Right forelimb (tissue), 1 donor: Measurements from ENCODE around the gene PPRC1.
"Not testable (repeated sequence)": the region's sequence is repeated elsewhere in the genome, so short reads cannot be mapped to it uniquely, and the experiment has no call there.

Experiments
- DNase-seq: peaks from one replicate; pipeline ENCODE4 v3.0.0-alpha.2; 2018

The PPRC1 gene

GRCh38 chr10:102150970-102151773, 18.3 kb downstream of the PPRC1 start:
- no peak for DNase-seq

DNA sequence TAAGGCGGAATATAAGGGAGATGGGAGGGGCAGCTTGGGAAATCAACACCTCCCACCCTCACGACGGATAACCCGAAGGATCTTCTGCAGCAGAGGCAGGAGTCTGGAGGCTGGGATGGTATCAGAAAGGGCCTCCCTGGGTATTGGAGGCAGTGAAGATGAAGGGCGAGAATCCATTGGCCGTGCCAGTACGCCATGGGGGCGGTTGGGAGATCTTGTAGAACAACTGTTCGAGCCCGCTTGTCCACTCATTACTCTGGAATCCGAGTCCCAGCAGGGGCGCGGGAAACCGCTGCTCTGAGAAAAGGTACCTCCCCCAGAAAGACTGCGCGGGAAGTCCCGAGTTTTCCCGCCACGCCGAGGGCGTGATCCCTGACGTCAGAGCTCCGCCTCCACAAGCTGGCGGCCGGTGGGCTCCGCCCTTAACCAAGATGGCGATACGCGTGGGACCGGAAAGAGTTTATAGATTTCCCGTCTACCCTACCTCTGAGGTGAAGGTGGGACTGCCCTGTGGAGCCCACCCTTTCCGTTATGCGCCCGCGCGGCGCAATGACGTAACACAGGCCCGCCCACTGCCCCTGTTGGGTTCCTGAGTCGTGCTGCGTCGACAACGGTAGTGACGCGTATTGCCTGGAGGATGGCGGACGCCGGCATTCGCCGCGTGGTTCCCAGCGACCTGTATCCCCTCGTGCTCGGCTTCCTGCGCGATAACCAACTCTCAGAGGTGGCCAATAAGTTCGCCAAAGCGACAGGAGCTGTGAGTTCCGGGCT, 19.1 kb downstream of the PPRC1 start, which contains the start of gene NOLC1:
Gene NOLC1 (plus strand): TSS at position 616 of the 771 bp plus-strand sequence. CDS start 22 bp downstream, at position 638.
- DNase-seq: peak; percentile 100

DNA sequence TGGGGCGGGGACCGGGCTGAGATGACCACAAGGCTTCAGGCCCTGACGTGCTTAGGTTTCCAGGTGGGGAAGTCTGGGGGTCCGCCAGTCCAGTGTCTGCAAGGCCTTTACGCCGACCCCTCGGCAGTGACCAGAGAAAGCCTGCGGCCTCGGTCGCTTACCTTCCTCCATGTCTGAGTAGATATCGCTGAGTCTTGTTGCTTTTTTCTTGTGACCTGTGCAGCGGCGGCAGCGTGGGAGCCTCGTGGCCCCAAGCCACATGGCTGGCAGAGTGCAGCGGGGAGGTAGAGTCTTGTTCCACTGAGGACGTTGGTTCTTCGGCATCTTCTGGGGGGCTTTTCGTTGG, 19.7 kb downstream of the PPRC1 start:
- no peak for DNase-seq

DNA sequence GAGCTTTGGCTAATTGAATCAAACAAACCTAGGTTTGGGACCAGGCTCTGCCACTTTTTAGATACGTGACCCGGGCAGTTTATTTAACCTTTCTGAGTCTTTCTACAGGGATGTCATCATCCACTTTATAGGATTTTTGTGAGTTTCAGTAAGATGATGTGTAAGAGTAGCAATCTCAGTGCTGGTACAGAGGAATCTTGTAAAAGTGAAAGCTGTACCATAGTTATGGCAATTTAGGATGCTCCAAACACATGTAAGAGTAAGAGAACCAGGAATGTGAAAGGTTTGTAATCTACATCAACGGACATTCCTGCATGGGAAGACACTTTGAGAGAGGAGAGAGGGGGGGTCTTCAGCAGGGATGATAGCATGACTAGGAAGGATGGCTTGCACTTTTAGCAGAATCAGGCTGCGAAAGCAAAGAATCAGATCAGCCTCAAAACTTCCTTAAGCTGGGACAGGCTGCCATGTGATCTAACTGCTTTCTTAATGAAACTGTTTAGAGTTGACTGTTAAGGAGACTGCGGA, 20.3 kb downstream of the PPRC1 start:
- DNase-seq: no peak

GRCh38 chr10:102154466-102155116, 21.8 kb downstream of the PPRC1 start:
- no peak for DNase-seq

DNA sequence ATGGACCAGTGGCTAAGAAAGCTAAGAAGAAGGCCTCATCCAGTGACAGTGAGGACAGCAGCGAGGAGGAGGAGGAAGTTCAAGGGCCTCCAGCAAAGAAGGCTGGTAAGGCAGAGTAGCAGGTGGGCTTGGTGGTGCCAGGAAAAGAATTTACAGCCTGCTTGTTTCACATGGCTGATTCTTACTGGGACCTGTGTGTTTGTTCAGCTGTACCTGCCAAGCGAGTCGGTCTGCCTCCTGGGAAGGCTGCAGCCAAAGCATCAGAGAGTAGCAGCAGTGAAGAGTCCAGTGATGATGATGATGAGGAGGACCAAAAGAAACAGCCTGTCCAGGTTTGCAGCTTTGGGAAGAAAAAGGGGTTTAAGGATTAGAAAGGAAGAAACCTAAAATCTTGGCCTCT, 24.4 kb downstream of the PPRC1 start:
- no peak for DNase-seq

GRCh38 chr10:102159051-102159597, 26.3 kb downstream of the PPRC1 start:
- DNase-seq: no peak

GRCh38 chr10:102159831-102160230, 27.0 kb downstream of the PPRC1 start:
- no peak for DNase-seq

DNA sequence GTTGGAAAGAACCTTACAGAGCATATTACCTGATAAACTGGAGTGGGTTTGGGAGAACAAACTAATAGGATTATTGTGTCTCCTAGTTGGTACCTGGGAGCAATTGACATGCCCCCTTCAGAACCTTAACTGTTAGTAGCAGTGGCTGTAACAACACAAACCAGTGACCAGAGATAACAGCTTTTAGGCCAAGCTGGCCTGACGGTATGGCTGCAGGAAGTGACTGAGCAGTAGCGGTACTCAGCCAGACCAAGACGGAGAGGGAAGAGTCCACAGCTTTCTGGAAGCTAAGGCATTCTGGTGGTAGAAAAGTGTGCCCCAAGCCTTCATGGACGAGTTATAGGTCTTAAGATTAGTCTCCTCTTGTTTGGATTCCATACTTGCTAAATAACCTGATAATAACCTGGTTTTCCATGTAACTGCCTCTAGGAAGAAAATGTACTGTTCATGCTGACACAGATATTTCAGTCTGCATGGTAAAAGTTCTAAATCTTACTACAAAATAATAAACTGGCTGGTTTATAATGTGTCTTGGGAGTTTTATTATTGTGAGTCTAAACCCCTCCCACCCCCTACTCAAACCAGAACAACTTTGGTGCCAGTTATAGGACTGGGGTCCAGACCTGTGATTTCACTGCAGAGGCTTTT, 30.6 kb downstream of the PPRC1 start:
- no peak for DNase-seq

- DNase-seq: no peak
These were observed 35.0 kb downstream of the PPRC1 start for GRCh38 chr10:102167861-102168260.

DNA sequence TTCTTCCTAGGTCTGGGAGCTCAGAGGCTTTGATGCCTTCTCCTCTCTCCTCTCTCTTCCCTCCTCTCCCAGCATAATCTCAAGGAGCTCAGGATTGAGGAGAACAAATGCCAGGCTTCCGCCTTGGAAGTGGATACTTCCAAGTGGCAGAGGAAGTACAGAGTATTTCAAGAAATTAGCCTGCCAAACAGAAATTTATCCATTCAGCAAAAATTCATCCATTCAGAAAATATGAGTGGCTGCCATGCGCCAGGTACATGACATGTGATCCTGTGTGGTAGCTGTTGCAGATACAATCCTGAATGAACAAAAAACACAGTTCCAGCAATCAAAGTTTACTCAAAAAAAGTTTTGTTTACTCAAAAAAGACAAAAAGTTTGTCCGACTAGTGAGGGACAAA, 37.8 kb downstream of the PPRC1 start:
- DNase-seq: no peak

DNA sequence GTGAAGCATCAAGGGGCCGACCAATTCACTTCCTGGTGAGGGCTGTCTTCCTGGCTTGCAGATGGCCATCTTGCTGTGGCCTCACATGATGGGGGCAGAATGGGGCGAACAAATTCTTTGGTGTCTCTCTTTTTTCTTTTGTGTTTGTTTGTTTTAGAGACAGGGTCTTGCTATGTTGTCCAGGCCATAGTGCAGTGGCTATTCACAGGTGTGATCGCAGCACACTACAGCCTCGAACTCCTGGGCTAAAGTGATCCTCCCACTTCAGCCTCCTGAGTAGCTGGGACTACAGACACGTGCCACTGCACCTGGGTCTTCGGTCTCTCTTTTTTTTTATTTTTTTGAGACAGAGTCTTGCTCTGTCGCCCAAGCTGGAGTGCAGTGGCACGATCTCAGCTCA, 39.4 kb downstream of the PPRC1 start:
- no peak for DNase-seq

DNA sequence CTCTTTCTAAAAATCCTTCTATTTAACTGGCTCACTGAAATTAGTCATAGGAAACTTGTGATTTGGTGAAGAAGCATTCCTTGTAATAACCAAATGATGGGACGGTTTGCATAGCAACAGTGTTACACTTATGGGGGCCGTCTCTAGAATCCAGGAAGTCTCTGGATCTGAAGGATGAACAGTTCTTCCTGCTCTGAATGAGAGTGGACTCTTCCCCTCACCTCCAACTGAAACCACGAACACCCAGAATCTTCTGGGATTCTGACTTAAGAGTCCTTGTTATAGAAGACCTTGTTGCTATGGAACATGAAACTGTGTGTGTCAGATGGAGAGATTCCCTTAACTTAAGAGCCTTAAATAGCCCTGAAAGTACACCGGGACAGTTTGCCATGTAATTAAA, 42.6 kb downstream of the PPRC1 start:
- DNase-seq: no peak

GRCh38 chr10:102184606-102185005, 51.8 kb downstream of the PPRC1 start:
- DNase-seq: no peak

GRCh38 chr10:102185272-102185671, 52.4 kb downstream of the PPRC1 start:
- no peak for DNase-seq

- no peak for DNase-seq
These were observed 53.1 kb downstream of the PPRC1 start for GRCh38 chr10:102185811-102186527.

DNA sequence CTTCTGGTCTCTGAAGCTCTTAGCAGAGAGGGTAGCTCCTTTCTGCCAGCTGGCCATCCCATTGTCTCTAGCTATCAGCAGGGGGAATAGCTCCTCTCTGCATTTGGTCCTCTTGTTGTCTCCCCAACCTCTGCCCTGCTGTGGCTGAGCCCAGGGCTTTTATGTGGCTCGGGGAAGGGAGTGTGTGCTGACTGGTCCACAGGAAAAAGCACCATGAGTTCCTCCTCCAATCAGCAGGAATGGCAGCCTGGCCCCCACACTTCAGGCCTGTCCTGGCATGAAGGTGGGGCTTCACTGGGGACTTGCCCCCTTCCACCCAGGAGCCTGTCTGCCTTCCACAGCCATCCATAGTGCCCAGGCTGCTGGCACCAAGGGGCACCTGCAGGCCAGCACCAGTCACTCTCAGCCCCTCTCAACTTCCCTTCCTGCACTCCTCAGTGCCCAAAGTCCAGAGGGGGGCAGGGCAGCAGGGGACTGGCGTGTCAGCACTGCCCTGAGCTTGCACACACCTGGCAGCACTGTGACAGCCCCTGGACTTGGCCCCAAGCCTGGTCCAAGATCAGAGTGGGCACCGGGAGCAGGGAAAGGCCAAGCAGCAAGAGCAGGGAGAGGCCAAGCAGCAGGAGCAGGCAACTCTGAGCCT, 55.6 kb downstream of the PPRC1 start:
- no peak for DNase-seq

- DNase-seq: not testable (repeated sequence)
These were observed 56.4 kb downstream of the PPRC1 start for GRCh38 chr10:102188941-102189898.

GRCh38 chr10:102191956-102192355, 59.1 kb downstream of the PPRC1 start:
- DNase-seq: no peak

GRCh38 chr10:102195296-102195870, 62.5 kb downstream of the PPRC1 start:
- DNase-seq: no peak
